Lower leg skin (tissue), 4 donors: Measurements from ENCODE around the gene ALPL. TPM values are rescaled to one million over a fixed set of nuclear protein-coding genes. Genes with fewer than 3 reads are reported as not detected.

ENCODE experiments used
- DNase-seq, 2 donors: peaks; one replicate each; pipeline ENCODE4 v3.0.0-alpha.2; 2019; ENCODE audit warnings: low spot score in 2 of 2
- H3K4me3 ChIP-seq: fragments of 200-600 bp; sonication (generic); 2 replicates; pipeline ENCODE4 v1.5.1; 2017; ENCODE audit warnings: mild to moderate bottlenecking, low read depth; ENCODE audit not compliant: poor library complexity, severe bottlenecking
- CTCF ChIP-seq, 3 donors: fragments of 450-650 bp; IDR thresholded peaks; one replicate each; pipeline ENCODE4 v1.5.1; 2016; ENCODE audit warnings: antibody characterized with exemption in 3 of 3, mild to moderate bottlenecking in 3 of 3, moderate library complexity in 2 of 3
- POLR2A ChIP-seq, 2 donors: fragments of 450-650 bp; IDR thresholded peaks; one replicate each; pipeline ENCODE4 v1.6.1; 2016 to 2017; ENCODE audit warnings: antibody characterized with exemption in 2 of 2, mild to moderate bottlenecking in 1 of 2, moderate library complexity in 1 of 2
- WGBS, 2 donors: methylation state at CpG; one replicate each; pipeline ENCODE4 v1.1.5; 2018; 5-methylcytosine and 5-hydroxymethylcytosine counted together
- intact Hi-C: fragments of 100-400 bp; cut with DNase I; formaldehyde crosslinking; loops from one replicate; pipeline ENCODE4 v1.15.0; 2023; ENCODE audit warnings: low total_unique reads
- total RNA-seq, 4 donors: library from RNA; depleted of rRNA; stranded (reverse); fragments of >200 nt; gene quantifications; one replicate each; pipeline ENCODE4 v1.1.0, GENCODE V29; 2016

The ALPL gene
- total RNA-seq, 4 donors from 2014 or later: 1.3 to 7.7 (median 2.2) TPM

- intact Hi-C loops: no loop called here
- TF ChIP-seq POLR2A (IDR thresholded peaks at IDR 0.05) (no peak), CTCF (IDR thresholded peaks at IDR 0.05) (no peak)
- 33% methylated on average over 5 to 14 of the region's 39 CpGs for WGBS, 2 donors
- DNase-seq: no peak
- H3K4me3 ChIP-seq: no peak overlapping the region
Observed at GRCh38 chr1:21621761-21622436, 112.7 kb downstream of the ALPL start.

- TF ChIP-seq CTCF (IDR thresholded peaks at IDR 0.05) (no peak), POLR2A (IDR thresholded peaks at IDR 0.05) (no peak)
- WGBS, 2 donors: 19 to 67% methylated on average over 9 to 27 of the region's 62 CpGs
- intact Hi-C loops: no loop called here
- no peak for DNase-seq
- no peak overlapping the region for H3K4me3 ChIP-seq
Observed at GRCh38 chr1:21622466-21623315, 113.5 kb downstream of the ALPL start.

GRCh38 chr1:21623410-21623961, 114.3 kb downstream of the ALPL start:
- H3K4me3 ChIP-seq: no peak overlapping the region
- intact Hi-C loops: no loop called here
- 40 to 60% methylated on average over 10 of the region's 10 CpGs for WGBS, 2 donors
- no peak for DNase-seq
- TF ChIP-seq CTCF (IDR thresholded peaks at IDR 0.05): peak in 1 of 3 donors; percentile 14
- no peak for TF ChIP-seq POLR2A (IDR thresholded peaks at IDR 0.05)

- intact Hi-C loops: no loop called here
- no peak for DNase-seq
- WGBS, 2 donors: 53 to 60% methylated on average over 10 to 11 of the region's 11 CpGs
Observed at GRCh38 chr1:21624571-21625389, 115.6 kb downstream of the ALPL start.

More at GRCh38 chr1:21624571-21625389, 115.6 kb downstream of the ALPL start:
- no peak overlapping the region for H3K4me3 ChIP-seq
- TF ChIP-seq POLR2A (IDR thresholded peaks at IDR 0.05): no peak
- no peak for TF ChIP-seq CTCF (IDR thresholded peaks at IDR 0.05)
